Activated naive CD4-positive, alpha-beta T cell treated with anti-CD3 and anti-CD28 coated beads for 36 hours (primary cell): ENCODE results near the gene WDR62. TPM values are rescaled to one million over a fixed set of nuclear protein-coding genes. Genes with fewer than 3 reads are reported as not detected.

Experiments used
- total RNA-seq, 2 experiments: library from RNA; stranded (reverse); gene quantifications; one replicate each; pipeline ENCODE4 v1.2.3, GENCODE V29; 2021

Gene WDR62
- total RNA-seq, 2 experiments from 2014 or later, result 23.7 to 25.6 TPM

Other genes starting within 250 kb of the WDR62 start
- not detected for gene PRODH2, start 242.1 kb upstream of the WDR62 start, total RNA-seq
- gene NPHS1, start 202.4 kb upstream of the WDR62 start, total RNA-seq, result under 1 TPM in 1 of 2 experiments, not detected in 1; 0.05 TPM
- gene KIRREL2, start 198.0 kb upstream of the WDR62 start, total RNA-seq, result 1 to 10 TPM; 1.0 to 1.1 TPM
- gene APLP1, start 186.3 kb upstream of the WDR62 start, total RNA-seq, result 1 to 10 TPM in 1 of 2 experiments, under 1 TPM in 1; 0.79 to 1.2 TPM
- gene NFKBID, start 154.4 kb upstream of the WDR62 start, total RNA-seq, result 10 to 100 TPM; 56.2 to 56.4 TPM
- gene HCST, start 152.4 kb upstream of the WDR62 start, total RNA-seq, result 10 to 100 TPM; 11.7 to 14.5 TPM
- gene TYROBP, start 146.6 kb upstream of the WDR62 start, total RNA-seq, result not detected
- 1 to 10 TPM; 4.0 TPM for gene LRFN3, start 118.5 kb upstream of the WDR62 start, total RNA-seq
- 10 to 100 TPM; 13.1 to 13.8 TPM for gene SDHAF1, start 59.7 kb upstream of the WDR62 start, total RNA-seq
- 1 to 10 TPM; 1.1 to 2.1 TPM for gene SYNE4, start 46.1 kb upstream of the WDR62 start, total RNA-seq
- gene ALKBH6, start 40.7 kb upstream of the WDR62 start, total RNA-seq, result 10 to 100 TPM; 36.9 to 37.8 TPM
- gene CLIP3, start 22.0 kb upstream of the WDR62 start, total RNA-seq, result under 1 TPM in 1 of 2 experiments, not detected in 1; 0.15 TPM
- gene THAP8, start 612 bp upstream of the WDR62 start, total RNA-seq, result 1 to 10 TPM; 1.1 to 1.2 TPM
- gene OVOL3, start 56.2 kb downstream of the WDR62 start, total RNA-seq, result not detected
- 10 to 100 TPM; 86.8 to 87.4 TPM for gene POLR2I, start 60.0 kb downstream of the WDR62 start, total RNA-seq
- gene TBCB, start 60.6 kb downstream of the WDR62 start, total RNA-seq, result 100 to 1,000 TPM; 104 to 105 TPM
- gene CAPNS1, start 85.2 kb downstream of the WDR62 start, total RNA-seq, result 100 to 1,000 TPM; 301 to 307 TPM
- not detected for gene COX7A1, start 97.5 kb downstream of the WDR62 start, total RNA-seq
- 1 to 10 TPM; 2.0 to 2.2 TPM for gene ZNF565, start 159.8 kb downstream of the WDR62 start, total RNA-seq
- 10 to 100 TPM; 78.2 to 79.2 TPM for gene ZNF146, start 160.2 kb downstream of the WDR62 start, total RNA-seq